COLO668 (cell line): ENCODE measurements around the gene MYO1B.

ENCODE experiments used
- DNase-seq: peaks from one replicate; lab custom pipeline; 2025; ENCODE audit not compliant: unreplicated experiment; lab: John Stamatoyannopoulos, UW

The MYO1B gene

DNA sequence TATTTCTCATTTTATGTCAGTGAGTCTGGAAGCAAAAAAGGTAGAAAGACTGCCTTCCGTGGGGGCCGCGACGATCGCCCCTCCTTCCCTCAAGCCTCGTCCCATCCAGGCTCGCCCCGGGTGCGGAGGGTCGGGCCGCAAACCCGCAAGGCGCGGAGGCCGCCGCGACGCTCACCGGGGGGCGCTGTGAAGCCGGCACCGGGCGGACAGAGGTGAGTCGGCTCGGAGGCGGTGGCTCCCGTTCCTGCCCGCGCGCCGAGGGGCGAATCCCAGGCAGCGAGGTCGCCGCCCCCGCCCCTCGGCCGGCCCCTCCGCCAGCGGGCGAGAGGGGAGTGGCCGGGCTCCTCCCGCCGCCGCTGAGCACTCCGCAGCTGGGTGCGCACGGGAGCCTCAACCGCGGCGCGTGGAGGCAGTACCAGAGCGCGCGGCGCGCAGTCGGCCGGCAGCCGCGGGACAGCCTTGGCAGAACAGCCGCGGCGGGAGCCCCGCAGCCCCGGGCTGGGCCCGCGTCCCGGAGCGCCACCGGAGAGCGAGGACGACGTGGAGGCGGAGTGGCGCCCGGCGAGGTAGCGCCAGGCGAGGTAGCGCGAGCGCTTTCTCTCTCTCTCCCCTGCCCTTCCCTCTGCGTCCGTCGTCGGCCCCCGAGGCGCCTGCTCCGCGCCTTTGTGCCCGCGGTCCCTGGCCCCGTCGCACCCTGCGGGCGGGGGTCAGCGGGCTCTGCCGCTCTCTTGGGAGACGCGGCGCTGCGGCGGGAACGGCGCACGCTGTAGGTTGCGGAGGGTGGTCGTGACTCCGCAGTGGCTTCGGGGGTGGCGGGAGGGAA is at the start of gene MYO1B:
Gene MYO1B, plus strand, starts transcription at position 359 of the 823 bp plus-strand sequence. CDS start 31,492 bp downstream, outside the sequence.
- peak; percentile 91 for DNase-seq

DNA sequence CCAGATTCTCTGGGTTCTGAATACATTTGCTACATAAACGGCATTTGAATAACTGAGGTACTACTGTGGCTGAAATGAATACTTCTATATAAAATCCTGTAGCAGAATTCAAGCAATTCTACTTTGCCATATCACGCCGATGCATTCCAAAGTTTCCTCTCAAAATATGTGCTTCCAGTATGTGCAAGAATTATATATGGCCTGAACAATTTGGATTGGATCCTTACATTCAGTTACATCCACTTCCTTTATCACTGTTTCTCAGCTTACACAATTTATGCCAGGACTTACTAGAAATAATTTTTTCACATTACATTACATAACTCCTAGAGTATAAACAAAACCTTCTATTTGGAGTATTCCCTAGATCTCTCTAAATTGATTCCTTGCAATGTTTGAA is 48.1 kb upstream of the MYO1B start:
- DNase-seq: no peak

DNA sequence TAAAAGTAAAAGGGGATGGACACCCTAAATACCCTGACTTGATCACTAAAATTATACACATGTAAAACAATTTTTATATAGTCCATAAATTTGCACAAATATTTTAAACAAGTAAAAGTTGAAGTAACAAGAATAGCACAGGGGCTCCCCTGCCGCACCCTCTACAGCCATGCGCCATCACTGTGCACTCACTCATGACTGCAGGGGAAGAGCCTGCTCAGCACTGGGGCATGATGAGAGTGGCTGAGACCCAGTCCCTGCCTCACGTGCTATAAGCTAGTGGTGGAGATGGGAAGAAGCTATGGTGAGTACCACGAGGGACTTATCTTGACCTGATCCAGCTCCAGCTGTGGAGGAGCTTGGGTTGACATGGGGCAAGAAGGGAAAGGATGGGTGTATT is 46.9 kb upstream of the MYO1B start:
- no peak for DNase-seq

DNA sequence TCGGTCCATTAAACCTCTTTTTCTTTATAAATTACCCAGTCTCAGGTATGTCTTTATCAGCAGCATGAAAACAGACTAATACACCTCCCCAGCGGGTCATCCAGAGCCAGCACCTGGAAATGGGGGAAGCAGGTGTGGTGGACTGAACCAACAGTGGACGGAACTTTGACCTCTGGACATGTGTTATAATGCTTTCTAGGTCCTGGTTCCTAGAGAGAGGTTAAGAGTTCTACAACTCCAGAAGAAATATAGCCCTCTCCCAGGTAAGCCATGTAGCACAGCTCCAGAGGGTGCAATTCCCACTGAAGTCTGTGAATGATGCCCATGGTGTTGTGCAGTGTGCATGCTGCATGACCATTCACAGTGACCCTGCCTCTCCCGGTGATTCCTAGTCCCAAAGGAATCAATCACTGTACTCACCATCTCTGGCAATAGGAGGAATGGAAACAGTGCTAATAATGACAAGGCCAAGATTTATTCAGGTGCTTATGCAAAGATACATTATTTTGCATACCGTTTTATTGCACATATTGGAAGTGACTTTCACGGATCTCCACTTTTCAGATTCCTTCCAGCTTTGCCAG is 45.2 kb upstream of the MYO1B start:
- no peak for DNase-seq

DNA sequence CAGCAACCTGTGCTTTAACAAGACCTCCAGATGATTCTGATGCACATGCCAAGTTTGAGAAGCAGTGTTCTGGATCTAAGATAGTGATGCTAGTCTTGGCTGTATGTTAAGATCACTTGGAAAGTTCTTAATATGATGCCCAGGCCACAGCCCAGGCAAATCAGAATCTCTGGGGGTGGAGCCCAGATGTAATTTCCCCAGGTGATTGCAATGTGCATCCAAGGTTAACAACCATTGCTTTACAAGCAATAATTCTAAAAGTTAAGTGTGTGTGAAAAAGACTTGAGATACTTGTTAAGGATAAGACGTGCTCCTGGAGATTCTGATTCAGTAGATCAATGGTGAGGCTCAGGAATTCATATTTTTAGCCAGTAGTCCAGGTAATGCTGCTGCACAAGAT is 44.3 kb upstream of the MYO1B start:
- DNase-seq: no peak

DNA sequence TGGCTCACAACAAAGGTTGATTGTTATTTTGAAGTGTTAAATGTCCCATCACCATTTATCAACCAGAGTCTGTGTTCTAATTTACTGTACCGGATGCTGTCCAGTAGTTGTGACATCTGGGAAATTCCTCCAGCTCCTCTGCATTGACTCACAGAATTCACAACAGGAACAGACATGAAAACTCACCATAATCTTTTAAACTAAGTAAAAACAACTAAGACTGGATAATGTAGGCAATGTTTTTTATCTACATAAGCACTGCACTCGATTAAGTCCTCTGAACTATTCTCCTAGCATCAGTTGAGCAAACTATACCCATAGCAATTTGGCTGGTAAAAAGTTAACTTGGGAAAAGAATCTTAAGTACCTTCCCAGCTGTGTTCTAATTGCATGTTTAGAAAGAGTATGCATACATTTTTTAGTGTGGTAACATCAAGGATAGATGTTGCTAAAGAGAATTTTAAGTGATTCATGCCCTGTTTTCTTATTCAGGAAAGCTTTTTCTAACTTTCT is 42.9 kb upstream of the MYO1B start:
- no peak for DNase-seq

DNA sequence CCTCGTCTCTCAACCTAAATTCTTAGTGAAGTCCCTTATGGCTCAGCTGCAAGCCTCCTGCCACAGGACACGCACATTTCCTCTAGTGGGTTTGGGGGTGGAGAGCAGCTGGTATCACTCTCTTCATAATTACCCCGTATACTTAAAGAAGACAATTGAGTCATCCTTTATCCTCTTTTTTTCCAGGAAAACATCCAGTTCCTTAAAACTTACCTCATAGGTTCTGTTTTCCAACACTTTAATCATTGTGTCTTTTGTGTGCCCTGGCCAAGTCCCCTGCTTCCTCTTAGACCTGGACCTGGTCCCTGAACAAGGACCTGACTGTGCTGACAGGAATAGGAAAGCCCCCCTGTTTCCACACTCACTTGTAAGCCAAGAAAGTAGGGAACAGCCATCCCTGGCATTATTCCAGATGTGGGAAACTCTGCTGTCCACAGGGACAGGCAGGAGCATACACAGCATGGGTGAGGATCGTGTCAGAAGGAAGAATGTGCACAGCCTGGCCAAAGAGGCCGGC is 42.3 kb upstream of the MYO1B start:
- no peak for DNase-seq

DNA sequence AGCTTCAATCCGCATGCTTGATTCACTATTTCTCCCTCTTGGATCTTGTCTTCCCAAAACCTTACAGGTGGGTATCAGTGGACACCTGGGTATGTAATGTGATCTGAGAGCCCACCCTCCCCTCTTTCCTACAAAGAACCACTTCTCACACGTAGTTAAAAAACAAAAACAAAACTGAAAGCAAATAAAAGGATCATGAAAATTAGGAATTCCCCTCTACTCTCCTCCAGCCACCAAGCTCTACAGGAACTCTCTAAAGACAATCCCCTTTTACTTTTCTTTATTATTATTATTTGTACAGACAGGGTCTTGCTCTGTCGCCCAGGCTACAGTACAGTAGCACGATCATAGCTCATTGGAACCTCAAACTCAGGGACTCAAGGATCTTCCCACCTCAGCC is 40.8 kb upstream of the MYO1B start:
- no peak for DNase-seq

DNA sequence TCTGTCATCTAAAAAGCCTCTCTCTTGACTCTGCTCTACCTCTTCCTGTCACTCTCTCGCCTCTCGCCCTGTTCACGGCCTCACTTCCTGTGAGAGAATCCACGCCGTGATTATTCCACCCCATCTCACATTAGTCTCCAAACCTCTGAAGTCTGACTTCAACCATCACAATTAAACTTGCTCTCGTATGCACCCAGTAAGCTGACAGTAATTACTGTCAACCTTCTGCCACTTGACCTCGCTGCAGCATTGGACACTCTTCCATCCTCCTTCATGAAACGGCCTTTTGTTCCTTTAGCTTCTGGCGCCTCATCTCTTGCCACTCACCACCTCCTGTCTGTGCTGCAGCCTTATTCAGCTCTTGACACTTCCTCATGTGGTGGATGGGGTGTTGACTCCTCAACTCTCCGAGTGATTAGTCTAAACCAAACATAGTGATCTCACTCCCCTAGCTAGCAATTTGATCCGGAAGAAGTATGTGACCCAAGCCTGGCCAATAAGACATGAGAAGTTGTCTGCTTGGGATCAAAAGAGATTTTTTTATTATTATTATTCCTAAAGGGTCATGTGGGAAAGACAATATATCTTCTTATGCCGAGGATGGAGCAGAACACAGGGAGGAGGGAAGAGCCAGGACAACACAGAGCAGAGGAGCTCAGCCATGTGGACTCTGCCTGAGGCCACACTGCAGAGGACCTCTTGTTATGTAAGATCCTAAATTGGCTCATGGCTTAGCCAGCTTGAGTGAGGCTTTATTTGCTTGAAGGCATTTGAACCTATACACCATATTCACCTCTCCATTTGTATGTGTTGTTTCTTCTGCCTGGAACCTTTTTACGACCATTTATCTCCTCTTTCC is 38.4 kb upstream of the MYO1B start:
- DNase-seq: no peak

DNA sequence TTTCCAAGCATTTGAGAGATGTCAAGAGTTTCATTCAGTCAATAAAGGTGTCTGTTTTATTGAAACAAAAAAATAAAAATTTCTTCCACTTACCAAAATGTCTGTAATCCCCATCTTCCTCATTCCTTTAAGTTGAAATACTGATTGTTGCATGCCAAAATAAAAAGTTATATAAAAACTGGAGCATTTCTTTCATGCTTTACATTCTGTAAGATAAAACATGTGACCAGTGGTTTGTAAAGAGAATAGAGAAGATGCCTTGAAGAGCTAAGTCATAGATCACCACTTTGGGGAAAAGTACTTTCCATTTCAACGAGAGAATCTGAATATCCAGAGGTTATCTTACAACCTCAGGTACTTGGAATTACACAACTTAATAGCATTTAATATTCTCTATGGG is 35.9 kb upstream of the MYO1B start:
- no peak for DNase-seq

DNA sequence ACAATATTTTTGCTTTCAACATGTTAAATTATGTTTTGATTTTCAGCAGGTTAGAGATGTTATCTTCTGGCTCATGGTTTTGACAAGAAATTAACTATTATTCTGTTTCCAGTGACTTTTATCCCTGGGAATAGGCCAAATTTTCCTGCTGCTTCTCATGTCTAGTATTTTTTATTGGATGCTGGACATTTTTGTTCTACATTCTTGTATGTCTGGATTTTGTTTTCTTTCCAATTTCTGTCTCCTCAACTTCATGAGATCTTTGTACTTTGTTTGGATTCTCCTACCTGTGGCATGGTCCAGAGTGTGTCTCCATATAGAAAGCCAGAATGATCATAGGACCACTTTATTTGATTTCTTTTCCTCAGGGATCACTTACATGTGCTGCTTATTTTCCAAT is 33.1 kb upstream of the MYO1B start:
- DNase-seq: no peak

DNA sequence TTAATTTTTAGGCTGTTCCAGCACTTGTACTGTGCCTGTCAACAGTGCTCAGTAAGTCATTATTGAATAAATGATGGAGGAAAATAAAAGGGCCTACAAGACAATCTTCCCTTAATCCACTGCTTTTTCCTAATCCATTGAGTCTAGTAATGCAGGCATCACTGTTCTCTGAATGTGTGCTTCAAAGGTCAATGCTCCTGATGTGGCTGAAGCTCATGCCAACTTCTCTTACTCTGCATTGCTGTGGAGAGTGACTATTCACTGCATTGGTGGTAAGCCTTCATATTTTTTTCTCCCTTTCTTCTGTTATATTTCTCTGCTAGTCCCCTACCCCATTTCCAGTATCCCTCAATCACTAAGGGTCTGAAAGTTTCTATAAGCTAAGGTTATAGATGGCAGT is 31.9 kb upstream of the MYO1B start:
- DNase-seq: no peak

DNA sequence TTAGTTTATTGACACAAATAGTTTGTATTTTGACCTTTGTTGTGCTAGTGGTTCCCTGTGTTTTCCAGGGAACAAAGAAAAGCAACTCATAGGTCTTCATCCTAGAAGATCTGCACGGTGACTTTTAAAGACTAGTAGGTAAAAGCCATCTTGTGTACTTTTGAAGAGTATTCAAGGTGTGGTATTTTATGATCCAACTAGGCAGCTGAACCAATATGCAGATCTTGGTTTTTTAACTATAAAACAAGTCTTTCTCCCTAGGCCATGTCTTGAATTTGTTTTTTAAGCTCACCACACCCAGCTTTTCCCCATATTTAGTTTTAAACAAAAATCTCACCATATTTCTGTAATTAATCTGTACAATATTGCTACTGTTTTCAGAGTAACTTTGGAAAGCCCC is 30.0 kb upstream of the MYO1B start:
- DNase-seq: no peak

DNA sequence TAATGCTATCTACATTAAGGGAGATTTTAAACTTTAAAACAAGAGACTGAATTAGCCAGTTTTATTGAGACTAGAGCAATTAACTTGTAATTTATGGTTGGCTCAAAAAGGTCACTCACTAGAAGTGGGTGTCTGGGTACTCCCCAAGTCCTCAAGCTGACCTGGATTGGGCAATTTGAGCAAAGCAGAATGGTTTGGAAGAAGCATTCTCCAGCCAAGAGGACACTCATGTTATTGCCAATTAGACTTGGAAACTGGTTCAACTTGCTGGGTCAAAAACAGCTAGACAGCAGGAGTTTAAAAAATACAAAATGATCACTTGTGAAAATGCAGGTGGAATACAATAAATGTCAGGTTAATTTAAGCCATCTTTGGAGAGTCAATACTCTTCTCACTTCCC is 29.5 kb upstream of the MYO1B start:
- DNase-seq: no peak

DNA sequence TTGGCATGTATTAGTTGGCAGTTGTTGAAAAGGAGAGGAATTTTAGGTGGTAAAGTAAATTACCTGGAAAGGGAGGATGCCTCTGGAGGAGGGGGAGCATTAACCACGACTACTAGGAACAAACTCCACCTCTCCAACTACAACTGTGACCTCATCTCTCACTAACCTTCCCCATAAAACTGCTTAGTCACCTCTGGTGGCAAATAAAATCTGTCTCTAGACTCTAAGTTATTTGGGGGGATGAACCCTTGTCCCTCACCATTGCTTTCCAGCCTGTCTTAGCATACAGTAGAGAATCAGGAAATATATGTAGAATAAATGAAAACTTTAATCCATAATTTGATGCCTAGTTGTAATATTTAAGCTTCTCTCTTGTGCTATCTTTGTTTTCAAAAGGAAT is 27.6 kb upstream of the MYO1B start:
- no peak for DNase-seq

DNA sequence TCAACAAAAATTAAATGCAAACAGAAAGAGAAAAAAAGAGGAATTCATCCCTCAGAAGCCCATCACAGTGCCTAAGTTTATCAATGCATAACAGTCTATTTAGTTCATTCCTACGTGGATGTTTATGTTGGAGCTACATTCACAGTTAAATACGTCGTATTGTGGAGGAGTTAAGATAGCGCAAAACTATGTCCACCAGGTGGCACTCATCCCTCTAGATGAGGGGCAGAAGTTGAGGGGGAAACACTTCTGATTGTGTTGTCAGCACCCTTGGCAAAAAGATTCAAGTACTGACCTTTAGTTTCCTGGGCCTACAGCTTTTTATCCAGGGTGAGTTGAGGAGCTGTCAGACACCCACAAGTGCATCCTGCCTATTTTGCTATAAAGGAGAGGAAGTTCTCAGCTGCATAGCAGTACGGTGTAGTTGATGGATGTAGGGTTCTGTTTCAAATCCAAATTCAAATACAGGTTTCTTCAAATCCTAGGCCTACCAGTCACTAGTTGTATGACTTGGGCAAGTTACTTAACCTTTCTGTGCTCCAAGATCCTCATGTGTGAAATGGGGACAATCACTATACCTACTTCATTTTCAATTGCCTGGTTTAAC is 26.8 kb upstream of the MYO1B start:
- DNase-seq: peak; percentile 36

DNA sequence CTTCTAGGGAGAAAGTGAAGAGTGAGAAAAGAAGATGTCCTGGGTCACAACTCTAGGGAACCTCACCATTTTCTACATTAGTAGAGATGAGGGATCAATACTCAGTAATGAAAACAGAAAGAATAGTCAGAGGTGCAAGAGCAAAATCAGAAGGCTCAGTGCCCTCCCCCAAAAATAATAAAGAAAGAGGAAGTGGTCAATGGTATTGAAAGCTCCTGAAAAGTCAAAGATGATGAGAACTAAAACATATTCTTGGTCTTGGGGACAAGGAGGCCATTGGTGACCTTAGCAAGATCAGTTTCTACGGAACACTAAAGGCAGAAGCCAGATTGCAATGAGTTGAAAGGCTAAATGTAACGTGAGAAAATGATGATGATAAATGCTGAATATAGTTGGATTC is 24.5 kb upstream of the MYO1B start:
- no peak for DNase-seq

DNA sequence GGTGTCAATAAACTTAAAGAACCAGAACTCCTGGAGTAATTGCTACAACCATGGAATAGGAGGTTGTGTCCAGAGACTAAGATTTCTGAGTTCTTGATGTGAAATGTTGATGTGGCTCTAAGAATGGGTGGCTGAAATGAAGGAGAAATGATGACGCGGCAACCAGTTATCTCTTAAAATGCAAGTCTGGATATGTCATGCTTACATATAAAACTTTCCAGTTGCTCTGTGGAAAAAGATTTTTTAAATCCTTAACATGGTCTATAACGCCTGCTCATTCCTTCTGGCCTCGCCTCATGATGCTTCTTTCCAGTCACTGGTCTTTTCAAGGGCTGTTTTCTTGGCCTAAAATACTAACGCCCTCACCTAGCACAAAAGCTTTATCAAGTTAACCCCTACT is 23.5 kb upstream of the MYO1B start:
- DNase-seq: no peak

DNA sequence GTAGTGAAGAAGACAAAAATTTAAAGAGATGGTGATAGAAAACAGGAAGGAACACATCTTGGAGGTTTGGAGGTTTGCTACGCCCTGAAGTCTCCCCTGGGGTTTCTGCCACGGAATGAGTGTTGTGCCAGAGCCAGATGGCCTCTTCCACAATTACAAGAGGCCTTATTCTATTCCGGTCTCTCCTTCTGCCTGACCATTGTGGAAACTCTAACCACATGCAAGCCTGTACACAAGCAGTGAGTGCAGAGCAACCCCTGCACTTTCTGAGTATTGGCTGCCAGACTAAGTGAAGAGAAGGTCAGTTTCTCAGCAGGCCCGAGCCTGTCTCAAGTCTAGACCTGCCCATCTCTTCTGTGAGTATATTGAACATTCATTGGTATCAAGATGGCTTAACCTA is 22.7 kb upstream of the MYO1B start:
- no peak for DNase-seq

DNA sequence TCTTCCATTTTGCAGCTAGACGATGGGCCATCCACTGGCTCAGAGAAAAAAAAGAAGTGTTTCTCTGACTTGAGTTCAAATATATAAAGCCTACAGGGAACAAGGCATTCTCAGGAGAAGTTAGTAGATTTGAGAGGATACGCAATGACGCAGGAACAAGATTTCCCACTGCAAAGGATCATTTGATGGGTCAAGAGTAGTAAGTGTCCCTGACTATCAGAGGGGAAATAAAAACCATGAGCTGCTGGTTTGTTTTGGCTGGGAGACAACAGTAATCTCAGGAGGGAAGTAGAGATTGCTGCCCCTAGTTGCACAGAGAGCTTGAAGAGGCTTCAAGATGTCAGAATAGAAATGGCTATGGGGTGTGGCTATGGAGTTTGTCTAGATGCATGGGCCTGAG is 22.3 kb upstream of the MYO1B start:
- DNase-seq: no peak

DNA sequence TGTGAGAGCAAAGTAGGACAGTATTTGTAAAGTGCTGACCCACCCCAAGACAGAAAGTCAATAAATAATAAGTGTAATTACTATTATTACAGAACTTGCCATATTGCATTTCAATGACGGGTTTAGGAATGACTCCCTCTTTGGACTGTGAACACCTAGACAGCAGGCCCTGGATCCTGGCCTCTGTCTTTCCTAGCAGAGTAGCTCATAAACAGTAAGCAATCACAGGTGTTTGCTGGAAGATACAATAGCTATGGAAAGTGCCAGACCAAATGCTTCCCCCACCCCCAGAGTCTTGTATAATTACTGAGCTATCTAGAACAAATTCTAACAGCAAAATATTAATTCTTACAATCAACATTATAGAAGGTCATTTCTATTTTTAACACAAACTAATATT is 20.1 kb upstream of the MYO1B start:
- DNase-seq: no peak
